Upper lobe of left lung (tissue), 4 donors: ENCODE results near the gene NID2.

Experiments used
- EP300 ChIP-seq, 4 donors: sonication (generic); formaldehyde crosslinking; IDR thresholded peaks; one replicate each; pipeline ENCODE4 v1.5.1; 2017; ENCODE audit warnings: antibody characterized with exemption in 4 of 4, control low read depth in 2 of 4
- POLR2A ChIP-seq, 4 donors: fragments of 450-650 bp; IDR thresholded peaks; one replicate each; pipeline ENCODE4 v1.5.1; 2016 to 2017; ENCODE audit warnings: antibody characterized with exemption in 4 of 4, mild to moderate bottlenecking in 2 of 4
- POLR2AphosphoS5 ChIP-seq, 2 donors: sonication (generic); formaldehyde crosslinking; IDR thresholded peaks; one replicate each; pipeline ENCODE4 v1.5.1; 2017; ENCODE audit warnings: antibody characterized with exemption in 2 of 2
- TF ChIP-seq, protein P1 (sequence below), 6 experiments: fragments of 450-650 bp in 4 of 6; fragments of 200-600 bp in 2 of 6; sonication (generic) in 2 of 6; IDR thresholded peaks; one replicate each; pipeline ENCODE4 v1.5.1; 2016 to 2019; ENCODE audit warnings: antibody characterized with exemption in 6 of 6

- no peak for TF ChIP-seq POLR2AphosphoS5 (IDR thresholded peaks at IDR 0.05)
- no peak for TF ChIP-seq POLR2A (IDR thresholded peaks at IDR 0.05)
- TF ChIP-seq, protein P1, sequence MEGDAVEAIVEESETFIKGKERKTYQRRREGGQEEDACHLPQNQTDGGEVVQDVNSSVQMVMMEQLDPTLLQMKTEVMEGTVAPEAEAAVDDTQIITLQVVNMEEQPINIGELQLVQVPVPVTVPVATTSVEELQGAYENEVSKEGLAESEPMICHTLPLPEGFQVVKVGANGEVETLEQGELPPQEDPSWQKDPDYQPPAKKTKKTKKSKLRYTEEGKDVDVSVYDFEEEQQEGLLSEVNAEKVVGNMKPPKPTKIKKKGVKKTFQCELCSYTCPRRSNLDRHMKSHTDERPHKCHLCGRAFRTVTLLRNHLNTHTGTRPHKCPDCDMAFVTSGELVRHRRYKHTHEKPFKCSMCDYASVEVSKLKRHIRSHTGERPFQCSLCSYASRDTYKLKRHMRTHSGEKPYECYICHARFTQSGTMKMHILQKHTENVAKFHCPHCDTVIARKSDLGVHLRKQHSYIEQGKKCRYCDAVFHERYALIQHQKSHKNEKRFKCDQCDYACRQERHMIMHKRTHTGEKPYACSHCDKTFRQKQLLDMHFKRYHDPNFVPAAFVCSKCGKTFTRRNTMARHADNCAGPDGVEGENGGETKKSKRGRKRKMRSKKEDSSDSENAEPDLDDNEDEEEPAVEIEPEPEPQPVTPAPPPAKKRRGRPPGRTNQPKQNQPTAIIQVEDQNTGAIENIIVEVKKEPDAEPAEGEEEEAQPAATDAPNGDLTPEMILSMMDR (IDR thresholded peaks at IDR 0.05) = no peak
- TF ChIP-seq EP300 (IDR thresholded peaks at IDR 0.05) = no peak
These were observed 68.2 kb downstream of the NID2 start for GRCh38 chr14:52000696-52001095.
